K562 treated with DMSO at 1 percent for 24 hours (cell line): Measurements from ENCODE around the gene PPAN. TPM values are rescaled to one million over a fixed set of nuclear protein-coding genes. Genes with fewer than 3 reads are reported as not detected.

Experiments
- total RNA-seq: library from RNA; unstranded; fragments of 300-600 nt; gene quantifications from 2 replicates; pipeline ENCODE4 v1.2.3, GENCODE V29; 2022; ENCODE audit warnings: low read depth; ENCODE audit not compliant: insufficient read depth

Gene PPAN, protein sequence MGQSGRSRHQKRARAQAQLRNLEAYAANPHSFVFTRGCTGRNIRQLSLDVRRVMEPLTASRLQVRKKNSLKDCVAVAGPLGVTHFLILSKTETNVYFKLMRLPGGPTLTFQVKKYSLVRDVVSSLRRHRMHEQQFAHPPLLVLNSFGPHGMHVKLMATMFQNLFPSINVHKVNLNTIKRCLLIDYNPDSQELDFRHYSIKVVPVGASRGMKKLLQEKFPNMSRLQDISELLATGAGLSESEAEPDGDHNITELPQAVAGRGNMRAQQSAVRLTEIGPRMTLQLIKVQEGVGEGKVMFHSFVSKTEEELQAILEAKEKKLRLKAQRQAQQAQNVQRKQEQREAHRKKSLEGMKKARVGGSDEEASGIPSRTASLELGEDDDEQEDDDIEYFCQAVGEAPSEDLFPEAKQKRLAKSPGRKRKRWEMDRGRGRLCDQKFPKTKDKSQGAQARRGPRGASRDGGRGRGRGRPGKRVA
- total RNA-seq, result 30.8 and 36.2 TPM in 2 replicates

DNA sequence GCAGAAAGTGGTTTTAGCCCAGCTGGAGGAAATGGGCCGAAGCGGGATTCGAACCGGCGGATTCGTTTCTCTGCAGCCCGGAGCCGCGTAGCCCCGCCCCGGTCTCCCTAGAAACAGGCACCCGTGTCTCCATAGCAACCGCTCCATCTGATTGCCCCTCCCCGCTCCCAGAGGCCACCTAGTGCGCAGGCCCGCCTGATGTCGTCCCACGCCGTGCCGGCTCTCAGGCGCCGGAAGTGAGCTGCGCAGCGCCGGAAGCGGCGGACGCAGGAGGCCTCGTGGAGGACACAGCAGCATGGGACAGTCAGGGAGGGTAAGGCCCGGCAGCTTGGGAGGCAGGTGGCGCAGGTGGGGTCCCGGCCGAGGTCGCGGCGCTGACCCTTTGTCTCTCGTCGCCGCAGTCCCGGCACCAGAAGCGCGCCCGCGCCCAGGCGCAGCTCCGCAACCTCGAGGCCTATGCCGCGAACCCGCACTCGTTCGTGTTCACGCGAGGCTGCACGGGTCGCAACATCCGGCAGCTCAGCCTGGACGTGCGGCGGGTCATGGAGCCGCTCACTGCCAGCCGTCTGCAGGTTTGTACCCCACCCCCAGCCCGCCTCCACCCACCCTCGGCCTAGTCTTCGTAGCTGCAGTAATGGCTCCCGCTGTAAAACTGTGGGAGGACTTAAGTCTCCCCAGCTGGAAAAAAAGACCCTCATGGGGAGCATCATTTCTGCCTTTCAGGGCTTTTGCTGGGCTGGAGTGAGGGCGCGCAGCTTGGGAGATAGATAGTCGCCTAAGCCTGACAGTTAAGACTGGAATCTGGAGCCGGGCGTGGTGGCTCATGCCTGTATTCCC lies at the start of gene PPAN:
TSS of gene PPAN (plus strand) at position 263 of the 837 bp plus-strand sequence. CDS start at position 296, 33 bp downstream.

DNA sequence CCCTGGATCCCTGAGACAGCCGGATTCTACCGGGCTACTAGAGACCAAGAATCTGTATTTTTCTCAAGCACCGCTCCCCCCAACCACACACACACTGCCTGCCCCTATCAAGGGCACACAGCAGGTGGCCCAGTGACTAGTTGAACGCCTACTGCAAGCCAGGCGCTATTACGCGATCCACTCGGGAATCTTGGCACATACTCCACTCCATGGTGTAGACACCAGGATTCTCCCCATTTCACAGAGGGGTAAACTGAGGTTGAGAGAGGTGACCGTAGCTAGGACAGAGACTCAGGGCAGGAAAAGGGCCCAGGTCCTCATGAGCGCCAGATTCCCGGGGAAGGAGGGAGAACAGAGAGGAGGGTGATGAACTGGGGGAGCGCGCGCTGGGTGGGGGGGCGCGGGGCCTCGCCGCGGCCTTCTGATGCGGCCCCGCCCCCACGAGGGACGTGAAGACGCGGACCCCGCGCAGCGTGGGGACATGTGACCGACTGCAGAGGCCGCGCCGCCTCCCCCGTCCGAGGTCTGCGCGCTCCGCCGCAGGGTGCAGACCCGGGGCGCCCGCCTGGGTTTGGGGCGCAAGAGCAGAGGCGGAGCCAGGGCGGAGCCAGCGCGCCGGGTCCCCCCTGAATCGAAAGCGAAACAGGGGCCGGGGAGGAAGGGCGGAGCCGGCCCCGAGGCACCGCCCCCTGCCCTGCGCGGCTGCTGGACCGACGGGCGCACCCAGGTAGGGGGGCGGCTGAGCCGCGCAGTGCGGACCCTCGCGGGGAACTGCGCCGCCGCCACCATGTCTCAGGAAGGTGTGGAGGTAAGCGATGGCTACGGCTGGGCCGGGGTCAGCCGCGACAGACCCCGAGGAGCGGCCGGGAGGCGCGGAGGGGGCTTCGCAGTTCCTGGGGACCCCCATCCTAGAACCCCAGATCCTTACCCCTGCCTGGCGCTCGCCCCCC lies 20.2 kb upstream of the PPAN start, which contains the start of gene SHFL:
TSS of gene SHFL (plus strand) at position 677 of the 950 bp plus-strand sequence. CDS start at position 788, 111 bp downstream.

DNA sequence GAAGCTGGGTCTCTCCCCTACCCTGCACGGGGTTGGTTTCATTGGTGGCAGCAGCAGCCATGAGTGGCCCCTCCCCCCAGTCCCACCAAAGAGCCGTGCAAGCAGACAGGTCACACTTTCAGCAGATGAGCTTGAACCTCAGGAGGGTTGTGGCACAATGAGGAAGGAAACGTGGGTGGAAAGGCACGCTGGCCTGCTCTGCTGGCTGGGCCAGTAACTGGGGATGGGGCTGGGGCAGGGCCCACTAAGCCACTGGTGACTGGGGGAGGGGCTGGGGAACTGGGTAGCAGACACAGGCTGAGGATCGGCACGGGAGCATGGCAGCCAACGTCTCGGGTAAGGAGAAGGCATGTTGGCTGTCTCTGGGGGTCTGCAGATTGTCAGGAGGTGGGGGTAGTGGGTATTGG lies 5.2 kb downstream of the PPAN start, which contains the start of gene P2RY11:
TSS of gene P2RY11 (plus strand) at position 289 of the 407 bp plus-strand sequence. CDS start at position 318, 29 bp downstream.

Other genes with a start within 250 kb of the PPAN start
- 2.0 and 2.8 TPM in 2 replicates for gene OLFM2, start 169.8 kb upstream of the PPAN start, total RNA-seq
- gene COL5A3, start 95.9 kb upstream of the PPAN start, total RNA-seq, result not detected in 2 replicates
- not detected in 2 replicates for gene RDH8, start 92.9 kb upstream of the PPAN start, total RNA-seq
- 28.1 and 30.5 TPM in 2 replicates for gene SHFL, start 20.0 kb upstream of the PPAN start, total RNA-seq
- gene ANGPTL6, start 3.7 kb upstream of the PPAN start, total RNA-seq, result 0.24 and 2.3 TPM in 2 replicates
- 7.5 and 7.7 TPM in 2 replicates for gene P2RY11, start 5.3 kb downstream of the PPAN start, total RNA-seq
- 382 and 411 TPM in 2 replicates for gene EIF3G, start 13.5 kb downstream of the PPAN start, total RNA-seq
- gene DNMT1, start 88.6 kb downstream of the PPAN start, total RNA-seq, result 170 and 174 TPM in 2 replicates
- gene S1PR2, start 125.0 kb downstream of the PPAN start, total RNA-seq, result 2.0 and 2.9 TPM in 2 replicates
- gene MRPL4, start 145.9 kb downstream of the PPAN start, total RNA-seq, result 140 and 159 TPM in 2 replicates
- 174 and 177 TPM in 2 replicates for gene ICAM1, start 164.8 kb downstream of the PPAN start, total RNA-seq
- 107 and 108 TPM in 2 replicates for gene ICAM4, start 180.6 kb downstream of the PPAN start, total RNA-seq
- 28.4 and 31.1 TPM in 2 replicates for gene ICAM5, start 183.6 kb downstream of the PPAN start, total RNA-seq
- gene ZGLP1, start 203.5 kb downstream of the PPAN start, total RNA-seq, result 5.2 and 5.9 TPM in 2 replicates
- 44.7 and 46.0 TPM in 2 replicates for gene FDX2, start 209.7 kb downstream of the PPAN start, total RNA-seq
- gene RAVER1, start 227.2 kb downstream of the PPAN start, total RNA-seq, result 86.7 and 87.5 TPM in 2 replicates
- gene ICAM3, start 233.3 kb downstream of the PPAN start, total RNA-seq, result 7.8 and 11.4 TPM in 2 replicates